Erythroblast (primary cell): ENCODE results near the gene SV2B.

ENCODE experiments used
- GATA1 ChIP-seq: IDR thresholded peaks from 2 replicates; pipeline ENCODE4 v1.6.1; 2011; ENCODE audit warnings: low read depth, mild to moderate bottlenecking, control low read depth, low read length, moderate library complexity
- POLR2A ChIP-seq: IDR thresholded peaks from 2 replicates; pipeline ENCODE4 v1.6.1; 2011; ENCODE audit warnings: mild to moderate bottlenecking, low read length

GRCh38 chr15:91168457-91168856 is 68.4 kb downstream of the SV2B start:
- TF ChIP-seq POLR2A: no peak
- TF ChIP-seq GATA1: no peak
